SHP77 (cell line): ENCODE results near the gene GIPR.
"Not testable (repeated sequence)": the region's sequence is repeated elsewhere in the genome, so short reads cannot be mapped to it uniquely, and the experiment has no call there.

Experiments used
- DNase-seq, 2 experiments: peaks; one replicate each; lab custom pipeline; 2025; lab: John Stamatoyannopoulos, UW

Gene GIPR

GRCh38 chr19:45691516-45692186 lies 23.6 kb downstream of the GIPR start, which contains the start of gene SNRPD2:
TSS of gene SNRPD2 (minus strand) at chr19:45691953. CDS start at chr19:45691888, 65 bp downstream.
- peak; percentile 89 to 90 for DNase-seq

- peak; percentile 99 to 100 for DNase-seq
Measured at GRCh38 chr19:45692187-45693105, 24.4 kb downstream of the GIPR start, which contains the start of gene QPCTL. TSS of gene QPCTL (plus strand) at chr19:45692666. CDS start at chr19:45692704, 38 bp downstream.

- peak; percentile 48 to 76 for DNase-seq
Measured at GRCh38 chr19:45693106-45693788, 25.2 kb downstream of the GIPR start.

GRCh38 chr19:45701676-45702075 lies 33.7 kb downstream of the GIPR start:
- no peak for DNase-seq

GRCh38 chr19:45705115-45705514 lies 37.1 kb downstream of the GIPR start:
- no peak for DNase-seq

DNA sequence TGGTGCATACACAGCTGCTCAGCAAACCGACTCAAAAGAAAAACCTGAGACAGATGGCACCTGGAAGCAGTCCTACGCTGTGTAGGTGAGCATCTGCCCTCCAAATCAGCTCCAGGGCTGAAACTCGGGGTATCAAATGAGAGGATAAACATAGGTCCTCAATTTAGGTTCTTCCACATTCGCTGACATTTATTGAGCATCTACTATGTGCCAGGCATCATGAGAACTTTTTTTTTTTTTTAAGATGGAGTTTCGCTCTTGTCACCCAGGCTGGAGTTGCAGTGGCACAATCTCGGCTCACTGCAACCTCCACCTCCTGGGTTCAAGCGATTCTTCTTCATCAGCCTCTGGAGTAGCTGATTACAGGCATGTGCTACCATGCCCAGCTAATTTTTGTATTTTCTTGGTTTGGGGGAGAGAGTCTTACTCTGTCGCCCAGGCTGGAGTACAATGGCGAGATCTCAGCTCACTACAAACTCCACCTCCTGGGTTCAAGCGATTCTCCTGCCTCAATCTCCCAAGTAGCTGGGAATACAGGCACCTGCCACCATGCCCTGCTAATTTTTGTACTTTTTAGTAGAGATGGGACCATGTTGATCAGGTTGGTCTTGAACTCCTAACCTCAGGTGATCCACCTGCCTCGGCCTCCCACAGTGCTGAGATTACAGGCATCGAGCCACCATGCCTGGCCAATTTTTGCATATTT lies 37.8 kb downstream of the GIPR start:
- no peak for DNase-seq

DNA sequence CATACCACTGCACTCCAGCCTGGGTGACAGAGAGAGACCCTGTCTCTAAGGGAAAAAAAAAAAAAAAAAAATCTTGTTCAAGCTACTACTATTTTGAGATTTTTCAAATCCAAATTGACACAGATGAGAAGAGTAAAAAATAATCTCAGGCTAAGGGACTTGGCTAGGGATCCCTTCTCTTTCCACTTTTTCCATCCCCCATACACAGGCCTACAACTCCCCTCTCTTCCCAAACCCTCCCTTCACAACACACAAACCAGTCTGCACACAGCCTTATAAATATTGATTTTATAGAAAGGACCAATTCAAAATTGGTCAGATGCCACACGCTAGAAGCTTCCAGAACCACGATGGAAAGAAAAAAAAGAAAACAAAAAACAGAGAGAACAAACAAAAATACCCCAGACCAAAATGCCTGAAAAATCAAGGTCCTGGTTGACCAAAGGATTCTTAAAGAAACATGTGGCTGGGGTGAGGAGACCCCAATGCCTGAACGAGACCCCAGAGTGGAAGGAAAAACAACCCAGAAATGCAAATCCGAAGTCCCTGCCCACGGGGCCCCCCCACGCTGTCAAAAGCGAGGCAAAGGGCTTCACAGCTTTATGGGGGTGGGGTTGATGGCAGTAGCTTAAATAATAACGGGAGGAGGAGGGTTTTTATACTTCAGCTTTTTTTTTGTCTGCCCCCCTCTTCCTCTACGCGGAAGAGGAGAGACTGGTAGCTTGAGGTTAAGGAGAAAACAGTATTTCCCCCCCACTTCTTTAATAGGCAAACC lies 42.5 kb downstream of the GIPR start:
- no peak for DNase-seq

- no peak for DNase-seq
Measured at GRCh38 chr19:45711851-45712698, 44.1 kb downstream of the GIPR start.

DNA sequence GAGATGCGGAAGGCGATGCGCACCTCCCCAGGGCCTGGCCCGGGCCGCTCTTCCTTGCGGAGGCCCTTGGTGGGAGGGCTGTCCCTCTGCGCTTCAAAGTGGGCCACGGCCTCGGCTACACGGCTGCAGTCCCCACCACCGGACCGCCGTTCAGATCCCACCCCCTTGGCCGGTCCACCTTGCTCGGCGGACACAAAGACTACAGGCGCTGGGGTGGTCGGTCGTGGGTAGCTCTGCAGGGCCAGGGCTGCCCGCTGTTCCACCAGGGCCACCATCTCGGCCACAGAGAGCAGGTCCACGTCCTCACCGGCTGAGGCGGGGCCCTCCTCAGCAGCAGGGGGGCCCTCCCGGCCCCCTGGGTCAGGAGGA lies 44.7 kb downstream of the GIPR start:
- DNase-seq, result no peak

DNA sequence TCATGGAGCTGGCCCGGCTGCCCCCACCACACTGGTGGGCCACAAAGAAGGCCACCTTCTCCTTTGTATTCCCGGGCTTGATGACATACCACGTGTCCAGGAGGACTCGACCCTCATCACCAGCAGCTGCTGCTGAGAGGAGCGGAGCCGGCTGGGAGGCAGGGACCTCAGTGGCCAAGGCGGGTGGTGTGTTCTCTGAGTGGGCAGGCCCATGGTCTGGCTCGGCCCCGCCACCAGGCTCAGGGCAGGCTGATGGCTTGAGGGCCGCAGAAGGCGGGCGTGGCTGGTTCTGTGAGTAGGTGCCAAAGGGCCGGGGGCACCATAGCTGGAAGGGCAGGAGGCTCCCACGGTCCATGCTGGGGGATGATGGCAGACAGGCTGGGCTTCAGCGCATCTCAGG lies 45.1 kb downstream of the GIPR start:
- DNase-seq, result no peak

DNA sequence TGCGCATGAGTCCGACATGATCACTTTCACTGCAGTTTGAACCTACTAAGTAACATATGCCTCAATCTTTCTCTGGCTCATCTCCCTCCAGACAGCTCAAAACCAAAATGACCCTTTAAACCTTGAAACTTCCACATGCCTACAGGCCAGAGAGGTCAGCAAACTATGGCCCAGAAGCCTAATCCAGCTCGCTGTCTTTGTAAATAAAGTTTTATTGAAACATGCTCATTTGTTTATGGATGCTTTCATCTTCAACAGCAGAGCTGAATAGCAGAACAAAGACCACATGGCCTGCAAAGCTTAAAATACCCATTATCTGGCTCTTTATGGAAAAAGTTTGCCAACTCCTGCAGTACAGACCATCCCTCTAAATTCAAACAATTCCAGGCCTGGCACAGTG lies 47.1 kb downstream of the GIPR start:
- DNase-seq, result no peak

DNA sequence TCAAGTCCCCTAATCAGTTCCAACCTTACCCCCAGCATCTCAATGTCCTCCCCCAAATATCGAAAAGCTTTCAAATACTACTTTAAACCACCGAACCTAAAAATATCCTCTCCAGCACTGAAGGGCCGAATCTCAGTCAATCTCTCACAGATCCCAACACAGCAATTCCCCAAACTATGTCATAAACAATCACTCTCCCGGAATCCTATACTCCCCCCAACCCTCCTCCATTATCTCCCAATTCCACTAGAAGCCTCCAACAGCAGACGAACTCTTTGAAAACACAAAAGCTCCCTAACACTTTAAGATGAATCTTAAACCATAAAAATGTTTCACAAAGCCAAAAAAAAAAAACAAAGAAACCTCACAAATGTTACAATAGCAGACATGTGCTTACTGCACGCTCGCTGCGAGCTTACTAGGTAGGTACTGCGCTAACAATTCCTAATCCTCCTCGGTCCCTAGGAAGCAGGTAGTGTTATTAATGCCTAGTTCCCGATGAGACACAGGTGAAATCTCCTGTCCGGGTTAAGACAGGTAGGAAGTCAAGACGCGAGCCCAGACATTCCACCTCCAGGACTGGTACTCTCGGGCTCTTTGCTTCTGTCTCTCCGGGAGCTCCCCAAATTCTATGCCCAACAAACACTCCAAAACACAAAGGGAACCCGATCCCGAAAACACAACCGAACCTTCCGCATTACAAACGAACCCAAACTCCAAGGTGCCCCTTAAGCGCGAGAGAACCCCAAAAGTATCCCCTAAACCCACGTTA lies 48.5 kb downstream of the GIPR start:
- no peak for DNase-seq

GRCh38 chr19:45717131-45717982 lies 49.3 kb downstream of the GIPR start:
- peak; percentile 97 to 98 for DNase-seq

GRCh38 chr19:45717983-45718650 lies 50.1 kb downstream of the GIPR start:
- no peak for DNase-seq

- not testable (repeated sequence) for DNase-seq
Measured at GRCh38 chr19:45720065-45720464, 52.0 kb downstream of the GIPR start.

- not testable (repeated sequence) for DNase-seq
Measured at GRCh38 chr19:45728683-45729082, 60.7 kb downstream of the GIPR start.

DNA sequence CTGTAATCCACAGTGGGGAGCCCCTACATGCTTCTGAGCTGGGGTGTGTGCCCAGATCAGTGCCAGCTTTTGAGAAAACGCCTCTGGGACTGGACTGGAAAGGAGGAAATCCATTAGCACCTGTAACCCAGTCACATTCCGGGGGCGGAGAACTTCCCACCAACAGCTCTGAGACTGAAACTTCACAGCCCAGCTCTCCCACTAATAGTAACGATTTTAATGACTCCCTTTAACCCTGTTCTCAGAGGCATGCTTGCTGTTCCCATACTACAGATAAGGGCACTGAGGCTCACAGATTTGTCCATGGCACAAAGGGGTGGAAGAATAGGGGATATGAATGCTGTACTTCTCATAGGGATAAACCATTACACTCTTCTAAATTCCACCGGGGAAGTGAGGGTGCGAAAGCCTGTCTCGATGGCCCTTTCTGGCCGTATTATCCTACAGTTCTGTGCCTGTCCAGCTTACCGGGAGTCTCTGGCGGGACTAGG lies 61.8 kb downstream of the GIPR start:
- DNase-seq, result no peak
